HG02973 (cell line): ENCODE measurements around the gene CCAR1.
"Not testable (repeated sequence)": the region's sequence is repeated elsewhere in the genome, so short reads cannot be mapped to it uniquely, and the experiment has no call there.

Experiments used
- ATAC-seq: cut with Tn5 transposase; IDR thresholded peaks from one replicate; pipeline ENCODE4 v1.9.1; 2021; ENCODE audit warnings: moderate library complexity; ENCODE audit not compliant: unreplicated experiment

CCAR1 gene

GRCh38 chr10:68720793-68721672 lies at the start of gene CCAR1:
Gene CCAR1, plus strand, starts transcription at chr10:68721239. Its CDS starts 1,266 bp downstream, at chr10:68722505.
- ATAC-seq: peak; percentile 98

- ATAC-seq: no peak
Observed at GRCh38 chr10:68684413-68684812, 36.6 kb upstream of the CCAR1 start.

DNA sequence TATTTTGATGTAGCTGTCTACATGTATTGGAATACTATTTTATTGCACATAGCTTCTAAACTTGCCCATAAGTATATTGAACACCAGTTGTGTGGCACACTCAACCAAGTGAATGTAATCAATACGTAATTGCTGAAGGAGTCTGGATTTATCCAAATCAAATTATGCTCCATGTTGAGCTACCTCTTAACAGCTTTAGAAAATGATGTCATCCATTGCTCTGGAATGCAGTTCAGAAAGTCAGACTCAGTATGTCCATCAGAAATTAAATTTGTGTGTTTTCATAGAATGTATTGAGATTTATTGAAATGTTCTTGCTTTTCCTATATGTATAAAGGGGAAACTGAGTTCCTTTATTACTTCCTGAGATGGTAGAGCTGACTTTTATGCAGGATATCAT lies 25.0 kb upstream of the CCAR1 start:
- ATAC-seq: no peak

DNA sequence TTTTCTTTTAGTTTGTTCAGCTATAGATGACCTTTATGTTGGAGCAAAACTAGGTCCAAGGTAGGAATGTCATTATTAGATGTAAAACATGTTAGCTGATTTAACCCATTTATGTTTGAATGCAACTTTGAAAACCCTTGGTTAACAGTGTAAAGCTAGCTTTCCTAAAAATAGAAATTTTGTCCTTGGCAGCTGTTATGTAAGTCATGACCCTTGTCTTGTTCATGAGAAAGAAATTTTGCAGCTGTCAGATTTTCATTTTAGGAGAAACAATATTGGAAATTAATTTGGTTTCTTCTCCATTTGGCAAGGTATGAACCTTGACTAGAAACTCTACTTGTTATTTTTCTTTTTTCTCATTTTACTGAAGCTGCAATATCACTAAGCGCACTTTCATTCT lies 23.9 kb upstream of the CCAR1 start:
- ATAC-seq: no peak

GRCh38 chr10:68700197-68700596 lies 20.8 kb upstream of the CCAR1 start:
- no peak for ATAC-seq

DNA sequence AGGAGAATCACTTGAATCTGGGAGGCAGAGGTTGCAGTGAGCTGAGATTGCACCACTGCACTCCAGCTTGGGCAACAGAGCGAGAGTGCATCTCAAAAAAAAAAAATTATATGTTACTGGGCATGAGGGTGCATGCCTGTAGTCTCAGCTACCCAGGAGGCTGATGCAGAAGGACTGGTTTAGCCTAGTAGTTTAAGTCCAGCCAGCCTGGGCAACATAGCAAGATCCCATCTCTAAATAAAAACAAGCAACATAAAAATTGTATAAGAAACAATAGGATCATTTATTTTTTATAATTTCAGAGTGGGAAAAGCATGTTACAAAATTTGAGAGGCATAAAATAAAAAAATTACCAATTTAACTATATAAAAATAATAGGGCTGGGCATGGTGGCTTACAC lies 15.5 kb upstream of the CCAR1 start:
- no peak for ATAC-seq

GRCh38 chr10:68708987-68709386 lies 12.1 kb upstream of the CCAR1 start:
- not testable (repeated sequence) for ATAC-seq

DNA sequence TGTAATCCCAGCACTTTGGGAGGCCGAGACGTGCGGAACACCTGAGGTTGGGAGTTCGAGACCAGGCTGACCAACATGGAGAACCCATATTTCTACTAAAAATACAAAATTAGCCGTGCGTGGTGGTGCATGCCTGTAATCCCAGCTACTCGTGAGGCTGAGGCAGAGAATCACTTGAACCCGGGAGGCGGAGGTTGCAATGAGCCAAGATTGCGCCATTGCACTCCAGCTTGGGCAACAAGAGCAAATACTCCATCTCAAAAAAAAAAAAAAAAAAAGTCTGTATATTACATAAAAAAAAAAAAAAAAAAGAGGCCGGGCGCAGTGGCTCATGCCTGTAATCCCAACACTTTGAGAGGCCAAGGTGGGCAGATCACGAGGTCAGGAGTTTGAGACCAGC lies 8.0 kb upstream of the CCAR1 start:
- not testable (repeated sequence) for ATAC-seq

GRCh38 chr10:68717435-68717834 lies 3.6 kb upstream of the CCAR1 start:
- ATAC-seq: no peak

DNA sequence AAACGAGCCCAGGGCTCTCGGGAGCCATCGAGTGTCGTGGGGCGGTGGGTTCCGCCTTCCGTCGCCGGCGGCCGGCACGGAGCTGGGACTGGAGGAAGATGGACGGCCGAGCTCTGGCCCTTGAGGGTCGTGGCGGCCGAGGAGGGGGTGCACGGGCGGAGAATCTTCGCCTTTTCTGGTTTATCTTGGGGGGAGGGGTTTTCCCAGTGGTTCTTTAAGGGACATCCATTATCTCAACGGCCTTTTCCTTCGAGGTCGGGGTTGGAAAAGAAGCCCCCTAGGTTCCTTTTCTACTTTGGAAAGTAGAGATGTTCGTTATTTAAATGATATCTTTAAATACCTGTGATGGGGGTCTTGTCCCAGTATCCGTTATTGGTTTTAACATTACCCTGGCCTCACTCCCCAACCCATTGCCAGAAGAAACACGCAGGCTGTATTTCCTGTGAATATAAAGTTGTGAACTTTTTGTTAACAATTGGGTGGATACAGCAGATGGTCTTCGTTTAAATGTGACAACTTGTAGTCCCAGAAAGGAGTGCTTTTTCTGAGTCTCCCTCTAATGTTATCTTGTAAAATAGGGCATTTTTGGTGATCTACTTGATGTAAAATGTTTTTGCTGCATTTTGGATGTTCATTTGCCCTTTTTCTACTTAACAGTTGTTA lies 765 bp downstream of the CCAR1 start:
- ATAC-seq: no peak

GRCh38 chr10:68725016-68725415 lies 4.0 kb downstream of the CCAR1 start:
- no peak for ATAC-seq

GRCh38 chr10:68727146-68727545 lies 6.1 kb downstream of the CCAR1 start:
- ATAC-seq: no peak

- no peak for ATAC-seq
Observed at GRCh38 chr10:68732651-68733050, 11.6 kb downstream of the CCAR1 start.

DNA sequence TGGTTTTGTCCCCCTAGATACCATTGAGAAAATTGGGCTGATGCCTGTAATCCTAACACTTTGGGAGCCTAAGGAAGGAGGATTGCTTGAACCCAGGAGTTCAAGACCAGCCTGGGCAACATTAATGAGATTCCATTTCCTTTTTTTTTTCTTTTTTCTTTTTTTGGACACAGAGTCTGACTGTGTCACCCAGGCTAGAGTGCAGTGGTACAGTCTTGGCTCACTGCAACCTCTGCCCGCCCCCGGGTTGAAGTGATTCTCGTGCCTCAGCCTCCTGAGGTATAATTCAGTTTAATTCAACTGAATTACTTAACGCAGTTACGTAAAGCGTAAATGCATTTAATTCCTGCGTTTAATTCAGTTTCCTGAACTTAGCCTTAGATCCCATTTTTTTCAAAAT lies 13.3 kb downstream of the CCAR1 start:
- no peak for ATAC-seq

DNA sequence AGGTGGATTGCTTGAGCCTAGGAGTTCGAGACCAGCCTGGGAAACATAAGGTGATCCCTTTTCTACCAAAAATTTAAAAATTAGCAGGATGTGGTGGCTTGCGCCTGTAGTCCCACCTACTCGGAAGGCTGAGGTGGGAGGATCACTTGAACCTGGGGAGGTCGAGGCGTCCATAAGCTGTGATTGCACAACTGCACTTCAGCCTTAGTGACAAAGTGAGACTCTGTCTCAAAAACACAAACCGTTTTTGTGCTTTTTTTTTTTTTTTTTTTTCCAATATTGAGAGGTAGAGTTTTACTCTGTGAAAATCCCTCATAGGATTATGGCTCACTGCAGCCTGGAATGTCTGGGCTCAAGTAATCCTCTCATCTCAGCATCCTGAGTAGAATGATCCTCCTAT lies 14.1 kb downstream of the CCAR1 start:
- ATAC-seq: no peak

DNA sequence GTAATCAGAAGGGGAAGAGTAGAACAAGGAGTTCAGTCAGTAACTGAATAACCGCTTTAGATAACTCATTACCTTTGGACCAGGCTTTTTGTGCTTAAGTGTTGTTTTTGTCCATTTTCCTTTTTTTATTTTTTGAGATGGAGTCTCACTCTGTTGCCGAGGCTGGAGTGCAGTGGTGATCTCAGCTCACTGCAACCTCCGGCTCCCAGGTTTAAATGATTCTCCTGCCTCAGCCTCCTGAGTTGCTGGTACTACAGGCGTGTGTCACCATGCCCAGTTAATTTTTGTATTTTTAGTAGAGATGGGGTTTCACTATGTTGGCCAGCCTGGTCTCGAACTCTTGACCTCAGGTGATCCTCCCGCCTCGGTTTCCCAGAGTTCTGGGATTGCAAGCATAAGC lies 14.7 kb downstream of the CCAR1 start:
- ATAC-seq: not testable (repeated sequence)

DNA sequence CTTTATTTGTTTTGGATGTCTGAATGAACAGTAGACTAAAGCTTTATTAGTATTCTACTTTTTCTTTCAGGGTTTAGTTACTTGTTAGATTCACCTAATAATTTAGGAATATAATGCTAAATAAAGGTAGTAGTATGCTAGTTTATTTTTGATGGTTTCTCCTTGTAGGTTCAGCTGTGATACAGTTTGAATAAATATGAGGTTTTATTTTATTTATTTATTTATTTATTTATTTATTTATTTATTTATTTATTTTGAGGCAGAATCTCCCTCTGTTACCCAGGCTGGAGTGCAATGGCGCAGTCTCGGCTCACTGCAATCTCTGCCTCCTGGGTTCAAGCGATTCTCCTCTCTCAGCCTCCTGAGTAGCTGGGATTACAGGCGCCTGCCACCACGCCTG lies 19.6 kb downstream of the CCAR1 start:
- ATAC-seq: not testable (repeated sequence)

DNA sequence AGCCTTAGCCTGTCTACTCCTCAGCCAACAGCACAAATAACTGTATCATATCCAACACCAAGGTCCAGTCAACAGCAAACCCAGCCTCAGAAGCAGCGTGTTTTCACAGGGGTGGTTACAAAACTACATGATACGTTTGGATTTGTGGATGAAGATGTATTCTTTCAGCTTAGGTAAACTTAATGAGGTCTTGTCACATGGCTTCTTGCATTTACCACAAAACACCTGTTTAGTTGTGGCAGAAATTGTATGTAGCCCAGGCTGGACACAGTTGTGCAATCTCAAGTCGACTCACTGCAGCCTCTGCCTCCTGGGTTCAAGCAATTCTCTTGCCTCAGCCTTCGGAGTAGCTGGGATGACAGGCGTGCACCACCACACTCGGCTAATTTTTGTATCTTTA lies 21.4 kb downstream of the CCAR1 start:
- ATAC-seq: no peak

GRCh38 chr10:68752711-68753350 lies 31.8 kb downstream of the CCAR1 start:
- no peak for ATAC-seq

DNA sequence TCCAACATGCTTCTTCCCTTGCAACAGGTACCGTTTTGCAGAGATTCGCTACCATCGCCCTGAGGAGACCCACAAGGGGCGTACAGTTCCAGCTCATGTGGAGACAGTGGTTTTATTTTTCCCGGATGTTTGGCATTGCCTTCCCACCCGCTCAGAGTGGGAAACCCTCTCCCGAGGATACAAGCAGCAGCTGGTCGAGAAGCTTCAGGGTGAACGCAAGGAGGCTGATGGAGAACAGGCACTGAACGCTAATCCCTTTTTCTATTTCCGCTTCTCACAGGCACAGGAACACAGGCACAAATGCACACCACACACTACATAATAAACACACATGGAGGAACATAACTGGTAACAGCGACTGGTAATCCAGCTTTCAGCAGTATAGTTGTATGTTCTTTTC lies 35.2 kb downstream of the CCAR1 start:
- no peak for ATAC-seq

- no peak for ATAC-seq
Observed at GRCh38 chr10:68756766-68757165, 35.7 kb downstream of the CCAR1 start.
